SU-DHL-6 (cell line): ENCODE data around the gene DCC.

Experiments
- EZH2phosphoT487 ChIP-seq: fragments of 200-600 bp; sonication (generic), shearing (Covaris generic); conservative IDR thresholded peaks from 2 replicates; pipeline ENCODE4 v1.6.1; 2018; ENCODE audit warnings: mild to moderate bottlenecking, antibody characterized with exemption, low read length, moderate library complexity, mixed read lengths
- TF ChIP-seq, protein P1 (sequence below): fragments of 200-600 bp; sonication (generic); IDR thresholded peaks from one replicate; pipeline ENCODE4 v1.5.1; 2017; ENCODE audit warnings: antibody characterized with exemption, mild to moderate bottlenecking, low read length, moderate library complexity; ENCODE audit not compliant: insufficient read depth, poor library complexity, severe bottlenecking

DNA sequence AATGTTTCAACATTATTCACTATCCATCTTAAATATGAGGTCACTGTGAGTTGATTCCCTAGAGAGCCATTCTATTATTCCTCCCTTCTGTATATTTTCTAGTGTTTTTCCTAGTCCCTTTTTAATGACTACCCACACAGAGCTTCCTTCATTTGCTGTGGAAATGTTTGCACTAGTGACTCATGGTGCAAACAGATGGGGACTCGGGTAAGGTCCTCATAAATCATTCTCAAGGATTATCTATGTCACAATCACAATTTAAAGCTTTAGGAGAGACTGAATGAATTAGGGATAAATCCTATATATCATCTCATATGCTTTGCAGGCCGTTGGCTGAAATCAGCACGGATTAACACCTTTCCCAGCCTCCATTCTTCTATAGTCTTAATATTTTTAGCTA is 159.6 kb downstream of the DCC start:
- no peak for TF ChIP-seq EZH2phosphoT487
- TF ChIP-seq, protein P1, sequence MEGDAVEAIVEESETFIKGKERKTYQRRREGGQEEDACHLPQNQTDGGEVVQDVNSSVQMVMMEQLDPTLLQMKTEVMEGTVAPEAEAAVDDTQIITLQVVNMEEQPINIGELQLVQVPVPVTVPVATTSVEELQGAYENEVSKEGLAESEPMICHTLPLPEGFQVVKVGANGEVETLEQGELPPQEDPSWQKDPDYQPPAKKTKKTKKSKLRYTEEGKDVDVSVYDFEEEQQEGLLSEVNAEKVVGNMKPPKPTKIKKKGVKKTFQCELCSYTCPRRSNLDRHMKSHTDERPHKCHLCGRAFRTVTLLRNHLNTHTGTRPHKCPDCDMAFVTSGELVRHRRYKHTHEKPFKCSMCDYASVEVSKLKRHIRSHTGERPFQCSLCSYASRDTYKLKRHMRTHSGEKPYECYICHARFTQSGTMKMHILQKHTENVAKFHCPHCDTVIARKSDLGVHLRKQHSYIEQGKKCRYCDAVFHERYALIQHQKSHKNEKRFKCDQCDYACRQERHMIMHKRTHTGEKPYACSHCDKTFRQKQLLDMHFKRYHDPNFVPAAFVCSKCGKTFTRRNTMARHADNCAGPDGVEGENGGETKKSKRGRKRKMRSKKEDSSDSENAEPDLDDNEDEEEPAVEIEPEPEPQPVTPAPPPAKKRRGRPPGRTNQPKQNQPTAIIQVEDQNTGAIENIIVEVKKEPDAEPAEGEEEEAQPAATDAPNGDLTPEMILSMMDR: no peak
